Neuronal stem cell (in vitro differentiated cells): ENCODE results near the gene RICTOR.

Source experiments
- DNase-seq: peaks from one replicate; pipeline ENCODE4 v3.0.0-alpha.2; 2013; ENCODE audit warnings: low spot score
- H2AFZ ChIP-seq: one replicate; pipeline ENCODE4 v1.6.1; 2013; ENCODE audit warnings: mild to moderate bottlenecking, low read length, inconsistent platforms
- H2AK5ac ChIP-seq: 2 replicates; pipeline ENCODE4 v1.6.1; 2013; ENCODE audit warnings: low read depth, mild to moderate bottlenecking, inconsistent platforms, low read length, moderate library complexity, mixed read lengths
- H2BK120ac ChIP-seq: 2 replicates; pipeline ENCODE4 v1.6.1; 2013; ENCODE audit warnings: low read depth, mild to moderate bottlenecking, inconsistent platforms, low read length, moderate library complexity, mixed read lengths
- H2BK12ac ChIP-seq: one replicate; pipeline ENCODE4 v1.6.1; 2013; ENCODE audit warnings: low read length, inconsistent platforms
- H2BK15ac ChIP-seq: 2 replicates; pipeline ENCODE4 v1.6.1; 2013; ENCODE audit warnings: mild to moderate bottlenecking, low read length, inconsistent platforms, mixed read lengths
- H2BK5ac ChIP-seq: one replicate; pipeline ENCODE4 v1.6.1; 2013; ENCODE audit warnings: inconsistent platforms, mild to moderate bottlenecking, low read length, moderate library complexity
- H3K14ac ChIP-seq: one replicate; pipeline ENCODE4 v1.6.1; 2013; ENCODE audit warnings: low read length, inconsistent platforms
- H3K18ac ChIP-seq: 2 replicates; pipeline ENCODE4 v1.6.1; 2013; ENCODE audit warnings: low read length, inconsistent platforms
- H3K23ac ChIP-seq: 2 replicates; pipeline ENCODE4 v1.6.1; 2013; ENCODE audit warnings: low read depth, mild to moderate bottlenecking, mixed read lengths, low read length, inconsistent platforms; ENCODE audit not compliant: poor library complexity
- H3K27ac ChIP-seq: replicated peaks from 3 replicates; pipeline ENCODE4 v1.5.1; 2013; ENCODE audit warnings: low read length, inconsistent platforms
- H3K27me3 ChIP-seq, 3 experiments: 2 replicates each; pipeline ENCODE4 v1.6.1; 2013; ENCODE audit warnings: low read length in 3 of 3, mild to moderate bottlenecking in 2 of 3, inconsistent platforms in 1 of 3, low read depth in 1 of 3, mixed read lengths in 1 of 3, moderate library complexity in 1 of 3; ENCODE audit not compliant: control insufficient read depth in 3 of 3, insufficient read depth in 3 of 3
- H3K36me3 ChIP-seq, 2 donors: replicated peaks in 1 of 2; 2 replicates each; pipeline ENCODE4 v1.6.1; 2013; ENCODE audit warnings: low read length in 2 of 2; ENCODE audit not compliant: control insufficient read depth in 2 of 2, insufficient read depth in 2 of 2
- H3K4ac ChIP-seq: 2 replicates; pipeline ENCODE4 v1.6.1; 2013; ENCODE audit warnings: inconsistent platforms, mild to moderate bottlenecking, low read length, moderate library complexity
- H3K4me1 ChIP-seq, 2 donors: 1 replicate in 1 of 2; 2 replicates in 1 of 2; pipeline ENCODE4 v1.6.1; 2013; ENCODE audit warnings: low read length in 2 of 2, low read depth in 1 of 2; ENCODE audit not compliant: control insufficient read depth in 2 of 2, insufficient read depth in 1 of 2
- H3K4me2 ChIP-seq: one replicate; pipeline ENCODE4 v1.6.1; 2013; ENCODE audit warnings: mild to moderate bottlenecking, low read length, inconsistent platforms; ENCODE audit not compliant: insufficient read depth, poor library complexity, severe bottlenecking
- H3K4me3 ChIP-seq, 2 donors: 2 replicates each; pipeline ENCODE4 v1.5.1; 2013; ENCODE audit warnings: low read length in 2 of 2, mild to moderate bottlenecking in 2 of 2, inconsistent platforms in 1 of 2, moderate library complexity in 1 of 2
- H3K79me1 ChIP-seq: one replicate; pipeline ENCODE4 v1.6.1; 2013; ENCODE audit warnings: low read depth, mild to moderate bottlenecking, inconsistent platforms, low read length, moderate library complexity
- H3K9ac ChIP-seq: one replicate; pipeline ENCODE4 v1.6.1; 2013; ENCODE audit warnings: mild to moderate bottlenecking, low read depth, low read length, inconsistent platforms; ENCODE audit not compliant: poor library complexity
- H3K9me3 ChIP-seq, 2 donors: replicated peaks in 1 of 2; 2 replicates each; pipeline versions ENCODE3 to v1.6.1; 2013; ENCODE audit warnings: low read length in 2 of 2, mild to moderate bottlenecking in 2 of 2, inconsistent platforms in 1 of 2, low read depth in 1 of 2, mixed read lengths in 1 of 2, moderate library complexity in 1 of 2; ENCODE audit not compliant: control insufficient read depth in 2 of 2, insufficient read depth in 1 of 2
- H4K8ac ChIP-seq: one replicate; pipeline ENCODE4 v1.6.1; 2013; ENCODE audit warnings: low read depth, mild to moderate bottlenecking, inconsistent platforms, low read length, moderate library complexity
- H4K91ac ChIP-seq: one replicate; pipeline ENCODE4 v1.6.1; 2013; ENCODE audit warnings: low read length, low read depth, mild to moderate bottlenecking, inconsistent platforms; ENCODE audit not compliant: poor library complexity
- WGBS, 2 donors: extraction: QIAGEN DNeasy Blood & Tissue Kit; methylation state at CpG; one replicate each; pipeline ENCODE4 v1.1.7; 2013; ENCODE audit warnings: missing lambda C conversion rate in 2 of 2, mixed read lengths in 1 of 2; ENCODE audit not compliant: insufficient read length in 2 of 2, insufficient replicate concordance in 1 of 2; ENCODE audit errors: extremely low coverage in 2 of 2; 5-methylcytosine and 5-hydroxymethylcytosine counted together

The RICTOR gene

DNA sequence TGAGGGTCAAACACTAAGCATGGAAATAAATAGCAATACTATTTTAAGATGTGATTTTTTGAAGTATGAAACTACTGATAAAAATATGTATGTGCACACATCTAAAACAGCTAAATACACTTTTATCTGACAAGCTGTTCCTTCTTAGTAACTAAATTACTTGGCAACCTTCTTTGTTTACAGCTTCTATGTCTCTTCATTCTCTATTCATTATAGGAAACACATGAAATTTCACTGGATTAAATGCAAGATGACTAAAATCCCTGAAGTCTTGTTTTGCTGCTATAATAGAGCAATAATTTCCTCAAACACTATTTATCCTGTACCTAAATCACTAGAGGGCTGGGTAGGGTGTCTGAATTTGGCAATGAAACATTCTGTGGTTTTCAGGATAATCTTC, 11.7 kb downstream of the RICTOR start:
- Histone ChIP-seq H3K4ac (no peak overlapping the region), H3K23ac (no peak overlapping the region), H2BK15ac (no peak overlapping the region)

GRCh38 chr5:39062104-39062503, 12.1 kb downstream of the RICTOR start:
- WGBS, 2 donors = 100% methylated on average over 1 of the region's 3 CpGs; no CpG with 5 or more reads in 1 of the 2 donors
- H2AFZ ChIP-seq = no peak overlapping the region

More for the DNA sequence above, 11.7 kb downstream of the RICTOR start:
- H3K79me1 ChIP-seq = no peaks in the 10 kb centered on the region
- H3K27ac ChIP-seq = no peak overlapping the region
- no peaks in the 10 kb centered on the region for H3K27me3 ChIP-seq
- no peak for DNase-seq
- H3K4me1 ChIP-seq = no peaks in the 10 kb centered on the region
- H2BK12ac ChIP-seq = no peak overlapping the region
- H2AFZ ChIP-seq = no peak overlapping the region
- H2BK120ac ChIP-seq = no peak overlapping the region
- no peak overlapping the region for H4K91ac ChIP-seq
- H3K4me2 ChIP-seq = no peak overlapping the region
- no peak overlapping the region for H3K14ac ChIP-seq
- no peak overlapping the region for H3K9ac ChIP-seq
- no peak overlapping the region for H2BK5ac ChIP-seq
- H3K36me3 ChIP-seq = peaks cover 6 to 15% of the 10 kb centered on the region in 2 donors
- no peak overlapping the region for H2AK5ac ChIP-seq
- H3K4me3 ChIP-seq = no peak overlapping the region
- H3K18ac ChIP-seq = no peak overlapping the region
- no peak overlapping the region for H4K8ac ChIP-seq
- peaks cover 9 to 20% of the 10 kb centered on the region in 2 donors for H3K9me3 ChIP-seq

DNA sequence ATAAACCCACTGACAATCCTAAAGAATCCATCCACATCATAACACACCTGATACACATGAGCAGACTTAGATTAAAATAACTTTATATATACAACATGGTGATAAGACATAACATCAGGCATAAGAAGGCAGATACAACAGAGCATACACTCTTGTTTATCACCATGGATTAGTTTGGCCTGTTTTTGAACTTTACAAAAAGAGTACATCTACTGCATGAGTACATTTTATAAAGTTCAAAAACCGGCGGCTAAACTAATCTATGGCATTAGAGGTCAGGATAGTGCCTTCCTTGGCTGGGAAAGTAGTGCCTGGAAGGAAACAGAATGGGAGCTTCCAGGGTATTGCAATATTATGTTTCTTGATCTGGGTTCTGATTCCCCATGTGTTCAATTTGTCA, 15.1 kb downstream of the RICTOR start:
- Histone ChIP-seq H2BK5ac (no peak overlapping the region), H3K4me3 (no peak overlapping the region), H3K4me2 (no peak overlapping the region), H3K14ac (no peak overlapping the region), H3K23ac (no peak overlapping the region), H3K79me1 (peaks cover 3% of the 10 kb centered on the region), H4K8ac (no peak overlapping the region), H3K27me3 (no peaks in the 10 kb centered on the region), H3K36me3 (no peaks in the 10 kb centered on the region), H3K4ac (no peak overlapping the region), H2BK15ac (no peak overlapping the region), H2AFZ (no peak overlapping the region), H3K9ac (no peak overlapping the region), H2BK120ac (no peak overlapping the region), H3K9me3 (no peaks in the 10 kb centered on the region), H3K27ac (no peak overlapping the region), H2AK5ac (no peak overlapping the region), H3K18ac (no peak overlapping the region), H3K4me1 (no peaks in the 10 kb centered on the region), H4K91ac (no peak overlapping the region), H2BK12ac (no peak overlapping the region)
- DNase-seq = no peak
- WGBS, 2 donors = no CpG with 5 or more reads among the region's 2 CpGs

More at GRCh38 chr5:39062104-39062503, 12.1 kb downstream of the RICTOR start:
- Histone ChIP-seq H4K8ac (no peak overlapping the region), H3K27ac (no peak overlapping the region), H4K91ac (no peak overlapping the region), H2BK12ac (no peak overlapping the region), H3K36me3 (peaks cover 5 to 12% of the 10 kb centered on the region in 2 donors), H2BK15ac (no peak overlapping the region), H3K9ac (no peak overlapping the region), H2BK5ac (no peak overlapping the region), H3K4ac (no peak overlapping the region), H2BK120ac (no peak overlapping the region), H3K4me3 (no peak overlapping the region), H3K23ac (no peak overlapping the region), H3K27me3 (no peaks in the 10 kb centered on the region), H3K14ac (no peak overlapping the region), H3K4me1 (no peaks in the 10 kb centered on the region), H3K4me2 (no peak overlapping the region), H3K9me3 (peaks cover 8 to 20% of the 10 kb centered on the region in 2 donors), H3K18ac (no peak overlapping the region), H3K79me1 (no peaks in the 10 kb centered on the region), H2AK5ac (no peak overlapping the region)
- no peak for DNase-seq

- no peak overlapping the region for H2AK5ac ChIP-seq
These were observed 15.8 kb downstream of the RICTOR start for GRCh38 chr5:39058178-39058921.

More at GRCh38 chr5:39058178-39058921, 15.8 kb downstream of the RICTOR start:
- Histone ChIP-seq H3K23ac (no peak overlapping the region), H3K4me3 (no peak overlapping the region), H3K4me2 (no peak overlapping the region), H3K18ac (no peak overlapping the region), H2BK120ac (no peak overlapping the region), H3K36me3 (no peaks in the 10 kb centered on the region), H4K91ac (no peak overlapping the region), H3K79me1 (peaks cover 3% of the 10 kb centered on the region), H3K9ac (no peak overlapping the region), H4K8ac (no peak overlapping the region), H3K4ac (no peak overlapping the region), H2BK15ac (no peak overlapping the region), H2AFZ (no peak overlapping the region), H2BK12ac (no peak overlapping the region), H3K14ac (no peak overlapping the region), H3K27me3 (no peaks in the 10 kb centered on the region), H3K9me3 (no peaks in the 10 kb centered on the region), H2BK5ac (no peak overlapping the region), H3K27ac (no peak overlapping the region), H3K4me1 (no peaks in the 10 kb centered on the region)
- DNase-seq = no peak
- WGBS, 2 donors = no CpG with 5 or more reads among the region's 2 CpGs
